CD1c-positive myeloid dendritic cell (primary cell): ENCODE measurements around the gene DIAPH3.

Source experiments
- DNase-seq: peaks from one replicate; pipeline ENCODE4 v3.0.0-alpha.2; 2016; ENCODE audit errors: extremely low spot score

DIAPH3 gene

GRCh38 chr13:59621773-59622172, 542.0 kb downstream of the DIAPH3 start:
- no peak for DNase-seq
